Effector memory CD4-positive, alpha-beta T cell (primary cell): ENCODE results near the gene STXBP4.
A peak's percentile ranks its signal among the peaks of the same experiment; 100 is the strongest.

ENCODE experiments used
- DNase-seq, 3 donors: peaks; one replicate each; pipeline ENCODE4 v3.0.0-alpha.2; 2020
- H3K27ac ChIP-seq: 2 replicates; pipeline ENCODE4 v1.7.0; 2013; ENCODE audit warnings: mild to moderate bottlenecking, low read length, moderate library complexity; ENCODE audit not compliant: insufficient read depth, poor library complexity, severe bottlenecking
- H3K27me3 ChIP-seq: replicated peaks from 2 replicates; pipeline ENCODE4 v1.7.0; 2013; ENCODE audit warnings: mild to moderate bottlenecking, low read length; ENCODE audit not compliant: insufficient read depth, control insufficient read depth, poor library complexity, severe bottlenecking
- H3K36me3 ChIP-seq: 2 replicates; pipeline ENCODE4 v1.7.0; 2013; ENCODE audit warnings: mild to moderate bottlenecking, low read length, moderate library complexity; ENCODE audit not compliant: control insufficient read depth, insufficient read depth
- H3K4me1 ChIP-seq: 2 replicates; pipeline ENCODE4 v1.7.0; 2013; ENCODE audit warnings: low read length, mild to moderate bottlenecking; ENCODE audit not compliant: control insufficient read depth, insufficient read depth, poor library complexity, severe bottlenecking
- H3K4me3 ChIP-seq: 2 replicates; pipeline ENCODE4 v1.7.0; 2013; ENCODE audit warnings: low read length, low read depth, mild to moderate bottlenecking; ENCODE audit not compliant: insufficient read depth, poor library complexity, severe bottlenecking
- H3K9me3 ChIP-seq: 2 replicates; pipeline ENCODE4 v1.7.0; 2013; ENCODE audit warnings: mild to moderate bottlenecking, low read length, moderate library complexity; ENCODE audit not compliant: control insufficient read depth

Gene STXBP4

GRCh38 chr17:54941285-54941684, 27.3 kb upstream of the STXBP4 start:
- Histone ChIP-seq H3K4me1 (no peaks in the 10 kb centered on the region), H3K9me3 (no peaks in the 10 kb centered on the region), H3K27ac (no peak overlapping the region), H3K36me3 (no peaks in the 10 kb centered on the region), H3K4me3 (no peak overlapping the region), H3K27me3 (no peaks in the 10 kb centered on the region)
- no peak for DNase-seq

- H3K27me3 ChIP-seq, result no peaks in the 10 kb centered on the region
- H3K9me3 ChIP-seq, result no peaks in the 10 kb centered on the region
- no peak for DNase-seq
- no peaks in the 10 kb centered on the region for H3K4me1 ChIP-seq
- no peak overlapping the region for H3K27ac ChIP-seq
- H3K4me3 ChIP-seq, result no peak overlapping the region
- no peaks in the 10 kb centered on the region for H3K36me3 ChIP-seq
Observed at GRCh38 chr17:54944796-54945195, 23.8 kb upstream of the STXBP4 start.

- no peak overlapping the region for H3K27ac ChIP-seq
- H3K36me3 ChIP-seq, result no peaks in the 10 kb centered on the region
- DNase-seq, result no peak
Observed at GRCh38 chr17:54945231-54945630, 23.3 kb upstream of the STXBP4 start.

GRCh38 chr17:54945671-54946070, 22.9 kb upstream of the STXBP4 start:
- Histone ChIP-seq H3K36me3 (no peaks in the 10 kb centered on the region), H3K27ac (no peak overlapping the region), H3K4me1 (no peaks in the 10 kb centered on the region), H3K4me3 (no peak overlapping the region), H3K9me3 (no peaks in the 10 kb centered on the region), H3K27me3 (no peaks in the 10 kb centered on the region)
- no peak for DNase-seq

More at GRCh38 chr17:54945231-54945630, 23.3 kb upstream of the STXBP4 start:
- H3K27me3 ChIP-seq, result no peaks in the 10 kb centered on the region
- no peaks in the 10 kb centered on the region for H3K9me3 ChIP-seq
- no peak overlapping the region for H3K4me3 ChIP-seq
- H3K4me1 ChIP-seq, result no peaks in the 10 kb centered on the region

GRCh38 chr17:54947396-54947795, 21.2 kb upstream of the STXBP4 start:
- H3K36me3 ChIP-seq, result no peaks in the 10 kb centered on the region
- DNase-seq, result no peak
- H3K9me3 ChIP-seq, result no peaks in the 10 kb centered on the region
- no peak overlapping the region for H3K4me3 ChIP-seq
- no peaks in the 10 kb centered on the region for H3K27me3 ChIP-seq
- H3K27ac ChIP-seq, result no peak overlapping the region
- no peaks in the 10 kb centered on the region for H3K4me1 ChIP-seq

- no peak overlapping the region for H3K4me3 ChIP-seq
- H3K27me3 ChIP-seq, result no peaks in the 10 kb centered on the region
- no peaks in the 10 kb centered on the region for H3K4me1 ChIP-seq
- H3K36me3 ChIP-seq, result no peaks in the 10 kb centered on the region
- no peak overlapping the region for H3K27ac ChIP-seq
- no peaks in the 10 kb centered on the region for H3K9me3 ChIP-seq
- DNase-seq, result no peak
Observed at GRCh38 chr17:54948380-54948779, 20.2 kb upstream of the STXBP4 start.

GRCh38 chr17:54950116-54950515, 18.4 kb upstream of the STXBP4 start:
- Histone ChIP-seq H3K4me3 (no peak overlapping the region), H3K36me3 (no peaks in the 10 kb centered on the region)

GRCh38 chr17:54951286-54951685, 17.3 kb upstream of the STXBP4 start:
- H3K36me3 ChIP-seq, result no peaks in the 10 kb centered on the region
- H3K4me1 ChIP-seq, result no peaks in the 10 kb centered on the region
- DNase-seq, result no peak
- H3K27me3 ChIP-seq, result no peaks in the 10 kb centered on the region
- H3K9me3 ChIP-seq, result no peaks in the 10 kb centered on the region
- H3K27ac ChIP-seq, result no peak overlapping the region
- H3K4me3 ChIP-seq, result no peak overlapping the region

More at GRCh38 chr17:54950116-54950515, 18.4 kb upstream of the STXBP4 start:
- H3K4me1 ChIP-seq, result no peaks in the 10 kb centered on the region
- no peak overlapping the region for H3K27ac ChIP-seq
- no peaks in the 10 kb centered on the region for H3K9me3 ChIP-seq
- no peak for DNase-seq
- no peaks in the 10 kb centered on the region for H3K27me3 ChIP-seq

GRCh38 chr17:54956791-54957190, 11.8 kb upstream of the STXBP4 start:
- Histone ChIP-seq H3K4me3 (no peak overlapping the region), H3K27ac (no peak overlapping the region), H3K27me3 (no peaks in the 10 kb centered on the region), H3K9me3 (no peaks in the 10 kb centered on the region), H3K4me1 (no peaks in the 10 kb centered on the region), H3K36me3 (peaks cover 12% of the 10 kb centered on the region)
- DNase-seq, result no peak

GRCh38 chr17:54967621-54968261, 824 bp upstream of the STXBP4 start:
- H3K27me3 ChIP-seq, result no peaks in the 10 kb centered on the region
- H3K9me3 ChIP-seq, result no peaks in the 10 kb centered on the region
- DNase-seq, result no peak
- H3K27ac ChIP-seq, result peak overlapping the region; percentile 74
- peak overlapping the region; percentile 79 for H3K4me3 ChIP-seq
- H3K4me1 ChIP-seq, result no peaks in the 10 kb centered on the region
- H3K36me3 ChIP-seq, result peaks cover 11% of the 10 kb centered on the region
